Measurements from ENCODE around the gene PTP4A2. TPM values are rescaled to one million over a fixed set of nuclear protein-coding genes. Genes with fewer than 3 reads are reported as not detected.

PTP4A2 gene
- total and polyA plus RNA-seq, 7 experiments from 2014 or later, result 196 to 449 (median 276) TPM

DNA sequence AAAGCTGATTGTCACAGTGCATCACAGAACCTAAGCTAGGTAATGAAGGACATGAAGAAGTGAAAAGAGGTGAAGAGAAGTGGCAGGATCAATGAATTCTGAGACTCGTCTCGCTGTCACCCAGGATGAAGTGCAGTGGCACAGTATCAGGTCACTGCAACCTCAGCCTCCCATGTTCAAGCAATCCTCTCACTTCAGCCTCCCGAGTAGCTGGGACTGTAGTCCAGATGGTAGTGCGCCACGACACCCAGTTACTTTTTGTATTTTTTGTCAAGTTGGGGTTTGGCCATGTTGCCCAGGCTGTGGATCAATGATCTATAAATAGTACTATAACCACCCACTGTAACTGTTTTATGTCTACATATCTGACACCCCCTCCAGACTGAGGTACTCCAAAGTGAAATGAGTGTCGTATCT lies 33.1 kb downstream of the PTP4A2 start:
- intact Hi-C loops (cut with micrococcal nuclease), result no loop called here
- ChIA-PET POLR2A (interaction anchor here (0.8 to 1.8 kb wide), 8 partner anchors 9 to 489 kb away, joined by 3 to 8 read pairs (median 4); partner anchors contain the start of gene BSDC1), CTCF (interaction anchor here (1.4 kb wide), 2 partner anchors 13 to 33 kb away, joined by 3 to 4 read pairs; partner anchors contain the start of gene PTP4A2)
- DNase-seq, result no peak
- Mint-ChIP-seq H3K4me1 (peaks cover 18 to 41% (median 29%) of the 10 kb centered on the region in 7 donors), H3K4me3 (no peak overlapping the region), H3K27ac (peak overlapping the region in 8 of 9 donors; percentile 19 to 92 (median 74)), H3K9me3 (peaks cover 0 to 4% (median 0%) of the 10 kb centered on the region in 11 donors), H3K27me3 (no peaks in the 10 kb centered on the region), H3K36me3 (peaks cover 5 to 47% (median 24%) of the 10 kb centered on the region in 5 donors)
- Histone ChIP-seq H3K9me3 (ENCODE audit: control insufficient read depth in 2 of 3, low read length in 3 of 3) (no peaks in the 10 kb centered on the region), H3K4me3 (ENCODE audit: low read length) (no peak overlapping the region), H3K36me3 (ENCODE audit: control insufficient read depth in 2 of 3, insufficient read depth in 3 of 3, low read length in 3 of 3) (peaks cover 7 to 46% (median 21%) of the 10 kb centered on the region in 3 experiments), H3K27ac (ENCODE audit: low read depth, low read length) (no peak overlapping the region), H3K4me1 (ENCODE audit: control insufficient read depth in 2 of 2, insufficient read depth in 2 of 2, low read length in 2 of 2) (no peaks in the 10 kb centered on the region), H3K27me3 (ENCODE audit: control insufficient read depth in 2 of 2, insufficient read depth in 2 of 2, low read length in 2 of 2) (no peaks in the 10 kb centered on the region)
- ATAC-seq, result peak; percentile 15

DNA sequence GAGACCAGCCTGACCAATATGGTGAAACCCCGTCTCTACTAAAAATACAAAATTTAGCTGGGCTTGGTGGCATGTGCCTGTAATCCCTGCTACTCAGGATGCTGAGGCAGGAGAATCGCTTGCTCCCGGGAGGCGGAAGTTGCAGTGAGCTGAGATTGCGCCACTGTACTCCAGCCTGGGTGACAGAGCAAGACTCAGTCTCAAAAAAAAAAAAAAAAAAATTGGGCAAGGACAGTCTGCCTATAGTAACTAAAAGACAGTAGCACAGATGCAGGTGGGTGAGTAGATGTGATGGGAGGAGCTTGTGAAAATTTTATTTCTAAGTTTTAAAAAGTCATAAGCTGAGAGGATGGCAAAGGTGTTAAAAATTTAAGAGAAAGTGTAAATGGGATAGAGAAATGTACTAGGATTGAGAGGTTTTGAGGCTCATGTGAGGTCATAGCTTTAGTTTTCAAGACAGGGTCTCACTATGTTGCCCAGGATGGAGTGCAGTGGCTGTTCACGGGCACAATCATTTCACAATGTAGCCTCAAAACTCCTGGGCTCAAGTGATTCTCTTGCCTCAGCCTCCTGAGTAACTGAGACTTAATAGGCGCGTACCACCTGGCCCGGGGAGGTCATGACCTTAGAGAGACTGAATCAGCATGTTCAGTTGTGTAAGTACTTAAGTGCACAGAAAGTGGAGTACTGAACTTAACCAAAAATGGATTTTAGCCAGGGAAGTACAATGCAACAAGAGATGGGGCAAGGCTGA lies 33.7 kb downstream of the PTP4A2 start:
- Histone ChIP-seq H3K4me3 (ENCODE audit: low read length) (no peak overlapping the region), H3K27me3 (ENCODE audit: control insufficient read depth in 2 of 2, insufficient read depth in 2 of 2, low read length in 2 of 2) (no peaks in the 10 kb centered on the region), H3K36me3 (ENCODE audit: control insufficient read depth in 2 of 3, insufficient read depth in 3 of 3, low read length in 3 of 3) (peaks cover 7 to 41% (median 21%) of the 10 kb centered on the region in 3 experiments), H3K27ac (ENCODE audit: low read depth, low read length) (no peak overlapping the region), H3K9me3 (ENCODE audit: control insufficient read depth in 2 of 3, low read length in 3 of 3) (no peaks in the 10 kb centered on the region), H3K4me1 (ENCODE audit: control insufficient read depth in 2 of 2, insufficient read depth in 2 of 2, low read length in 2 of 2) (no peaks in the 10 kb centered on the region)
- H3K4me1 Mint-ChIP-seq, result peaks cover 18 to 39% (median 29%) of the 10 kb centered on the region in 7 donors
- ChIA-PET CTCF (interaction anchor here (1.2 to 1.8 kb wide), 3 partner anchors 11 to 59 kb away, joined by 3 to 4 read pairs (median 4); no protein-coding TSS in a partner anchor), POLR2A (interaction anchor here (0.8 to 2.0 kb wide), 8 partner anchors 9 to 490 kb away, joined by 3 to 8 read pairs (median 4); partner anchors contain the start of gene BSDC1)
- no peak overlapping the region for H3K4me3 Mint-ChIP-seq
- H3K27me3 Mint-ChIP-seq, result no peaks in the 10 kb centered on the region
- H3K9me3 Mint-ChIP-seq, result peaks cover 0 to 4% (median 0%) of the 10 kb centered on the region in 11 donors
- ATAC-seq (peak; percentile 73), DNase-seq (no peak)
- H3K36me3 Mint-ChIP-seq, result peaks cover 5 to 42% (median 24%) of the 10 kb centered on the region in 5 donors
- intact Hi-C loops (cut with micrococcal nuclease), result no loop called here
- H3K27ac Mint-ChIP-seq, result peak overlapping the region in 8 of 9 donors; percentile 19 to 92 (median 74)

DNA sequence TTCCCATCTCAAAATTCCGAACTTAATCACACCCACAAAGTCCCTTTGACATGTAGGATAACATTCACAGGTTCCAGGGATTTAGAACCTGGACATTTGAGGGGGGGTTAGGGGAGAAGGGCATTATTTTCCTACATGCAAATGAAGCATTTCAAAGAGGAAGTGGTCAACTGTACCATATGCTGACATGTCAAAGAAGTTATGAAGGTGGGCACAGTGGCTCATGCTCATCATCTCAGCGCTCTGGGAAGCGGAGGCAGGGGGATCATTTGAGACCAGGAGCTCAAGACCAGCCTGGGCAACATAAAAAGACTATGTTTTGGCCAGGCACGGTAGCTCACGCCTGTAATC lies 35.7 kb downstream of the PTP4A2 start:
- no peak overlapping the region for H3K4me3 Mint-ChIP-seq
- ChIA-PET POLR2A (interaction anchor here (1.0 to 2.0 kb wide), 2 partner anchors 11 to 12 kb away, joined by 3 to 7 read pairs; no protein-coding TSS in a partner anchor), CTCF (no interaction called here)
- peaks cover 0 to 36% (median 15%) of the 10 kb centered on the region in 5 donors for H3K36me3 Mint-ChIP-seq
- no peaks in the 10 kb centered on the region for H3K27me3 Mint-ChIP-seq
- no peak overlapping the region for H3K4me3 ChIP-seq (ENCODE audit: low read length)
- H3K27me3 ChIP-seq (ENCODE audit: control insufficient read depth in 2 of 2, insufficient read depth in 2 of 2, low read length in 2 of 2), result no peaks in the 10 kb centered on the region
- no peaks in the 10 kb centered on the region for H3K9me3 ChIP-seq (ENCODE audit: control insufficient read depth in 2 of 3, low read length in 3 of 3)
- H3K27ac Mint-ChIP-seq, result peak overlapping the region in 5 of 9 donors; percentile 33 to 59 (median 40)
- peaks cover 0 to 23% (median 8%) of the 10 kb centered on the region in 3 experiments for H3K36me3 ChIP-seq (ENCODE audit: control insufficient read depth in 2 of 3, insufficient read depth in 3 of 3, low read length in 3 of 3)
- H3K9me3 Mint-ChIP-seq, result peaks cover 0 to 4% (median 0%) of the 10 kb centered on the region in 11 donors
- intact Hi-C loops (cut with micrococcal nuclease), result no loop called here
- DNase-seq (no peak), ATAC-seq (no peak)
- no peaks in the 10 kb centered on the region for H3K4me1 ChIP-seq (ENCODE audit: control insufficient read depth in 2 of 2, insufficient read depth in 2 of 2, low read length in 2 of 2)
- H3K27ac ChIP-seq (ENCODE audit: low read depth, low read length), result no peak overlapping the region
- H3K4me1 Mint-ChIP-seq, result peaks cover 21 to 47% (median 28%) of the 10 kb centered on the region in 7 donors

DNA sequence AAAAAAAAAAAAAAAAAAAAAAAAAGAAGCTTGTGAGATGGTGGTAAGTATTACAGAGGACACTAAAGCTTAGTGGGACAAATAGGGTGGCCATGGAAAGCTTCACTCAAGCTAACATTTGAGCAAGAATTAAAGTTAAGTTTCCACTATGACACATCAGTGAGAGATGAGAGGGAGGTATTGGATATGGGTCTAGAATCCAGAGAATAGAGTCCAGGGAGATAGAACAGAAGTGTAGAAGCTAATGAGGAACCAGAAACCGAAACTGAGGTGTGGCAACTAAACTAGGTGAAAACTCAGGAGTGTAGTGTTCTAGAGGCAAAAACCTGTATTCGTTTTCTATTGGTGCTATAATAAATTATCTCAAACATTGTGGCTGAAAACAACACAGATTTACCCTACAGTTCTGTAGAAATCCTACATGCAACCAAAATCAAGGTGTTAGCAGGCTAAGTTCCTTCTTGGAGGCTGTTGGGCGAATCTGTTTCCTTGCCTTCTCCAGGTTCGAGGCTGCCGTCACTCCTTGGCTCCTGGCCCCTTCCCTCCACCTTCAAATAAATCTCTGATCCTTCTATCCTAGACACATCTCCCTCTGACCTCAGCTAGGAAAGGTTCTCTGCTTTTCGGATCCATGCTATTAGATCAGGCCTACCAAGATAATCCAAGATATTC lies 36.2 kb downstream of the PTP4A2 start:
- H3K36me3 ChIP-seq (ENCODE audit: control insufficient read depth in 2 of 3, insufficient read depth in 3 of 3, low read length in 3 of 3), result peaks cover 0 to 18% (median 3%) of the 10 kb centered on the region in 3 experiments
- ATAC-seq (no peak), DNase-seq (no peak)
- Mint-ChIP-seq H3K9me3 (peaks cover 0 to 4% (median 0%) of the 10 kb centered on the region in 11 donors), H3K4me3 (no peak overlapping the region), H3K27me3 (no peaks in the 10 kb centered on the region), H3K4me1 (peaks cover 18 to 44% (median 28%) of the 10 kb centered on the region in 7 donors), H3K36me3 (peaks cover 0 to 35% (median 10%) of the 10 kb centered on the region in 5 donors), H3K27ac (peak overlapping the region in 7 of 9 donors; percentile 27 to 59 (median 40))
- no peaks in the 10 kb centered on the region for H3K4me1 ChIP-seq (ENCODE audit: control insufficient read depth in 2 of 2, insufficient read depth in 2 of 2, low read length in 2 of 2)
- H3K27me3 ChIP-seq (ENCODE audit: control insufficient read depth in 2 of 2, insufficient read depth in 2 of 2, low read length in 2 of 2), result no peaks in the 10 kb centered on the region
- intact Hi-C loops (cut with micrococcal nuclease), result no loop called here
- POLR2A ChIA-PET, result interaction anchor here (0.6 to 1.0 kb wide), 3 partner anchors 12 to 89 kb away, joined by 3 read pairs; no protein-coding TSS in a partner anchor
- no peak overlapping the region for H3K27ac ChIP-seq (ENCODE audit: low read depth, low read length)
- H3K9me3 ChIP-seq (ENCODE audit: control insufficient read depth in 2 of 3, low read length in 3 of 3), result no peaks in the 10 kb centered on the region
- H3K4me3 ChIP-seq (ENCODE audit: low read length), result no peak overlapping the region
- CTCF ChIA-PET, result interaction anchor here (0.6 to 1.0 kb wide), 4 partner anchors 9 to 113 kb away, joined by 3 to 7 read pairs (median 3); no protein-coding TSS in a partner anchor

DNA sequence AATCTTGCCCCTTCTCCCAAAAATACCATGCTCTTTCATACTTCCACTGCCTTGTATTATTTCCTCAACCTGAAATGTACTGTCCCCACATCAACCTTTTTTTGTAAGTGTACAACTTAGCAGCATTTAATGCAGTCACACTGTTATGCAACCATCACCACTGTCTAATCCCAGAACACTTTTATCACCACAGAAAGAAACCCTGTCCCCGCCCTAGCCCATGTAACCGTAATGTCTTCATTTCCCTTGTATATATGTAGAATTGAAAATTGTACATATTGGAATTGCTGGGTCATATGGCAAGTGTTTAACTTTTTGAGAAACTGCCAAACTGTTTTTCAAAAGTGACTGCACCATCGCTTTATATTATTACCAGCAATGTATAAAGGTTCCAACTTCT lies 37.4 kb downstream of the PTP4A2 start:
- intact Hi-C loops (cut with micrococcal nuclease), result no loop called here
- Histone ChIP-seq H3K36me3 (ENCODE audit: control insufficient read depth in 2 of 3, insufficient read depth in 3 of 3, low read length in 3 of 3) (peaks cover 0 to 6% (median 0%) of the 10 kb centered on the region in 3 experiments), H3K9me3 (ENCODE audit: control insufficient read depth in 2 of 3, low read length in 3 of 3) (no peaks in the 10 kb centered on the region), H3K4me1 (ENCODE audit: control insufficient read depth in 2 of 2, insufficient read depth in 2 of 2, low read length in 2 of 2) (no peaks in the 10 kb centered on the region), H3K27me3 (ENCODE audit: control insufficient read depth in 2 of 2, insufficient read depth in 2 of 2, low read length in 2 of 2) (no peaks in the 10 kb centered on the region), H3K4me3 (ENCODE audit: low read length) (no peak overlapping the region), H3K27ac (ENCODE audit: low read depth, low read length) (no peak overlapping the region)
- ATAC-seq, result no peak
- DNase-seq, result no peak
- H3K36me3 Mint-ChIP-seq, result peaks cover 0 to 29% (median 5%) of the 10 kb centered on the region in 5 donors
- peaks cover 0 to 4% (median 0%) of the 10 kb centered on the region in 11 donors for H3K9me3 Mint-ChIP-seq
- H3K27ac Mint-ChIP-seq, result peak overlapping the region in 2 of 9 donors; percentile 1 to 28
- ChIA-PET POLR2A (no interaction called here), CTCF (interaction anchor here (1.0 kb wide), 1 partner anchor 112 kb away, joined by 3 read pairs; no protein-coding TSS in a partner anchor)
- H3K4me1 Mint-ChIP-seq, result peaks cover 14 to 42% (median 31%) of the 10 kb centered on the region in 7 donors
- no peaks in the 10 kb centered on the region for H3K27me3 Mint-ChIP-seq
- no peak overlapping the region for H3K4me3 Mint-ChIP-seq

DNA sequence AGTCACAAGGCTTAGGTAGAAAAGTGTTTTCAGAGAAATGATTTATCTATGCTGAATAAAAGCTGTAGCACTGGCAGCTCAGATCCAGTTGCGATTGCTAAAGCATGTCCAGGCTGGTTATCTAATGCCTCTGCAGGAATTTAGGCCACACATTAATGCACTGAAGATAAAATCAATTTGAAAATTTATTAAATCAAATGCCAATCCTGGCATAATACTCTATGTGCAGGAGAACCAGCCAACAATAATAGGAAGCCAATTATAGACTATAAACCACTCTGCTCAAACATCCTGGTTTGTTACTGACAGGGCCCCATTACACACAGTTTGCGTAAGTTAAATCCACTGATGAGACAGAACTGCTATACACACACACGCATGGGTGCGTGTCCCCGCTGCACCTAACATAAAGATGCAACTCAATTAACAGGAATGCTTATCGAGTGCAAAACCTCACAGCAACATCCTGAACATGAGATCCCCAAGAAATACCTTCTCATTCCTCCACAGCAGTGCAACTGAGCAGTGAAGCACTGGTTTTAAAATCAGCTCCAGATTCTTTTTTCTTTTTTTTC lies 40.6 kb downstream of the PTP4A2 start:
- H3K27me3 Mint-ChIP-seq, result no peaks in the 10 kb centered on the region
- no peak for DNase-seq
- no peak overlapping the region for H3K4me3 Mint-ChIP-seq
- no peak overlapping the region for H3K4me3 ChIP-seq (ENCODE audit: low read length)
- peak overlapping the region in 1 of 9 donors; percentile 5 for H3K27ac Mint-ChIP-seq
- CTCF ChIA-PET, result no interaction called here
- H3K4me1 Mint-ChIP-seq, result peaks cover 4 to 24% (median 16%) of the 10 kb centered on the region in 7 donors
- intact Hi-C loops (cut with micrococcal nuclease), result no loop called here
- POLR2A ChIA-PET, result interaction anchor here (1.0 to 1.8 kb wide), 3 partner anchors 8 to 12 kb away, joined by 3 to 5 read pairs (median 3); no protein-coding TSS in a partner anchor
- no peaks in the 10 kb centered on the region for H3K36me3 ChIP-seq (ENCODE audit: control insufficient read depth in 2 of 3, insufficient read depth in 3 of 3, low read length in 3 of 3)
- H3K27me3 ChIP-seq (ENCODE audit: control insufficient read depth in 2 of 2, insufficient read depth in 2 of 2, low read length in 2 of 2), result no peaks in the 10 kb centered on the region
- H3K27ac ChIP-seq (ENCODE audit: low read depth, low read length), result no peak overlapping the region
- no peak for ATAC-seq
- no peaks in the 10 kb centered on the region for H3K4me1 ChIP-seq (ENCODE audit: control insufficient read depth in 2 of 2, insufficient read depth in 2 of 2, low read length in 2 of 2)
- H3K9me3 Mint-ChIP-seq, result peaks cover 0 to 16% (median 0%) of the 10 kb centered on the region in 11 donors
- H3K36me3 Mint-ChIP-seq, result peaks cover 0 to 32% (median 0%) of the 10 kb centered on the region in 5 donors
- no peaks in the 10 kb centered on the region for H3K9me3 ChIP-seq (ENCODE audit: control insufficient read depth in 2 of 3, low read length in 3 of 3)
